ENCODE measurements around the gene TMEM80. TPM values are rescaled to one million over a fixed set of nuclear protein-coding genes. Genes with fewer than 3 reads are reported as not detected.

TMEM80 gene
- 7.3 and 8.0 TPM in 2 replicates for total RNA-seq (2021; fragmentation: NEBNext Ultra II Directional; extraction: Animal tissue kit (Norgen Biotek cat#: 25700))
- 16.3 and 21.4 TPM in 2 replicates for polyA plus RNA-seq (2011; rRNA removed)
- 24.0 TPM for polyA plus RNA-seq (2011; cell fraction: cytosol; rRNA removed)
- polyA plus RNA-seq (2011; cell fraction: nucleus; rRNA removed) = 32.5 TPM
- polyA plus RNA-seq (2012, experiment 1 of 2) = 12.5 to 17.4 TPM (median 13.9 TPM) in 4 replicates
- polyA plus RNA-seq (2012, experiment 2 of 2) = 12.3 TPM
- 12.2 TPM for polyA plus RNA-seq (2013, experiment 1 of 2)
- 11.8 TPM for polyA plus RNA-seq (2013, experiment 2 of 2)
- polyA minus RNA-seq (2011; rRNA and poly(A)+ RNA removed) = 5.8 and 7.8 TPM in 2 replicates
- polyA minus RNA-seq (2011; cell fraction: cytosol; rRNA and poly(A)+ RNA removed) = 3.7 TPM
- 10.1 TPM for polyA minus RNA-seq (2011; cell fraction: nucleus; rRNA and poly(A)+ RNA removed)
- long read RNA-seq, experiment 1, partial matches to known transcripts = 0 of 3 reads
- long read RNA-seq, experiment 1, other reads (novel, unspliced or antisense) = 2 of 3 reads
- long read RNA-seq, experiment 2, partial matches to known transcripts = 0 of 3 reads
- long read RNA-seq, experiment 2, other reads (novel, unspliced or antisense) = 3 of 3 reads

GRCh38 chr11:695538-696248 is at the start of gene TMEM80:
TMEM80 (plus strand) TSS chr11:695816; CDS start chr11:695828, 12 bp downstream.
- Histone ChIP-seq H4K8ac (ENCODE audit: extremely low read depth, insufficient read depth, low read length) (peak within 1 kb of the TSS; percentile 99), H3K23ac (ENCODE audit: insufficient read length) (no peak within 1 kb of the TSS), H3K4me3 (ENCODE audit: extremely low read depth in 1 of 4, insufficient read depth in 2 of 4, low read depth in 3 of 4, low read length in 4 of 4) (peak within 1 kb of the TSS; percentile 62 to 92 (median 77)), H3K18ac (ENCODE audit: extremely low read depth, low read length) (peak within 1 kb of the TSS; percentile 100), H3K23me2 (ENCODE audit: low read depth, low read length) (peaks cover 7% of the 10 kb centered on the region; the same call in 1 of the 2 replicates), H3K79me1 (ENCODE audit: low read depth, low read length) (peaks cover 7% of the 10 kb centered on the region; the same call in 1 of the 2 replicates), H2BK5ac (ENCODE audit: low read depth, low read length) (peak within 1 kb of the TSS; percentile 99), H4K91ac (replicated peaks; ENCODE audit: insufficient read length, low read length) (peak within 1 kb of the TSS; percentile 99), H2AFZ (ENCODE audit: low read length) (no peak within 1 kb of the TSS; the same call in 1 of the 2 replicates), H3K79me2 (ENCODE audit: control insufficient read depth in 1 of 2, insufficient read depth in 2 of 2, low read length in 2 of 2) (peaks cover 5 to 33% of the 10 kb centered on the region in 2 experiments; a peak in 3 of 4 replicates), H3K9me3 (ENCODE audit: insufficient read depth in 2 of 2, low read depth in 1 of 2, low read length in 1 of 2) (peaks cover 0 to 2% of the 10 kb centered on the region in 2 experiments; a peak in 1 of 4 replicates), H2AK5ac (ENCODE audit: low read depth, low read length) (peak within 1 kb of the TSS; percentile 34; the same call in 1 of the 2 replicates), H3K14ac (ENCODE audit: insufficient read length) (no peak within 1 kb of the TSS), H3K4me1 (replicated peaks in 1 of 4; ENCODE audit: control insufficient read depth in 3 of 4, insufficient read depth in 4 of 4, low read length in 3 of 4) (peaks cover 0 to 28% (median 11%) of the 10 kb centered on the region in 4 experiments; a peak in 6 of 7 replicates), H3K36me3 (ENCODE audit: control insufficient read depth in 2 of 4, insufficient read depth in 4 of 4, low read length in 3 of 4) (peaks cover 0 to 3% (median 0%) of the 10 kb centered on the region in 4 experiments; a peak in 1 of 8 replicates), H3K27ac (ENCODE audit: low read depth, low read length) (peak within 1 kb of the TSS; percentile 97), H3K9ac (replicated peaks in 1 of 4; ENCODE audit: extremely low read depth in 1 of 4, low read depth in 3 of 4, low read length in 3 of 4) (peak within 1 kb of the TSS; percentile 94 to 98 (median 98)), H4K5ac (ENCODE audit: insufficient read length, low read depth, low read length) (peak within 1 kb of the TSS; percentile 99), H2BK20ac (ENCODE audit: low read length) (no peak within 1 kb of the TSS), H3K4me2 (ENCODE audit: insufficient read depth in 1 of 2, low read depth in 2 of 2, low read length in 2 of 2) (peak within 1 kb of the TSS; percentile 33 to 65), H3K4ac (replicated peaks; ENCODE audit: insufficient read length, low read depth, low read length) (peak within 1 kb of the TSS; percentile 98), H2BK15ac (ENCODE audit: low read length) (no peak within 1 kb of the TSS; the same call in 1 of the 2 replicates), H4K20me1 (replicated peaks in 1 of 2; ENCODE audit: control insufficient read depth in 1 of 2, insufficient read depth in 2 of 2, low read length in 2 of 2) (peaks cover 9 to 10% of the 10 kb centered on the region in 2 experiments), H3K56ac (replicated peaks; ENCODE audit: insufficient read length, low read depth, low read length) (peak within 1 kb of the TSS; percentile 98), H3K27me3 (replicated peaks in 1 of 4; ENCODE audit: control insufficient read depth in 3 of 4, extremely low read depth in 1 of 4, insufficient read depth in 3 of 4, low read length in 3 of 4) (no peaks in the 10 kb centered on the region), H2BK120ac (replicated peaks; ENCODE audit: low read depth, low read length) (peak within 1 kb of the TSS; percentile 18), H2BK12ac (ENCODE audit: low read depth, low read length) (peak within 1 kb of the TSS; percentile 92; the same call in 1 of the 2 replicates)
- CTCF ChIA-PET (ENCODE audit: partially characterized antibody) = interaction anchor here (0.7 to 4.9 kb wide), 10 partner anchors 10 to 69 kb away, joined by 3 to 37 read pairs (median 6); partner anchors contain the start of gene EPS8L2
- FAIRE-seq = no peak
- peak; percentile 91 to 99 for DNase-seq (ENCODE audit: low read depth in 1 of 2, low spot score in 2 of 2)
- WGBS, 2 experiments (ENCODE audit: extremely low coverage in 1 of 2, insufficient coverage in 1 of 2, insufficient read length in 1 of 2, insufficient replicate concordance in 2 of 2, low coverage in 1 of 2, low lambda C conversion rate in 2 of 2, missing lambda C conversion rate in 1 of 2) = 1% methylated on average over 73 of the region's 101 CpGs; no CpG with 5 or more reads in 1 of the 2 experiments
- POLR2A ChIA-PET (ENCODE audit: partially characterized antibody) = interaction anchor here (1.0 to 3.2 kb wide), 11 partner anchors 9 to 124 kb away, joined by 3 to 16 read pairs (median 9); partner anchors contain the start of genes PNPLA2 and TALDO1
- TF ChIP-seq MAFK (IDR thresholded peaks at IDR 0.05; ENCODE audit: low read depth, low read length) (no peak), POU5F1 (IDR thresholded peaks at IDR 0.05; ENCODE audit: low read depth, low read length) (no peak), ZNF274 (IDR thresholded peaks at IDR 0.05; ENCODE audit: borderline replicate concordance, extremely low read depth, low read length) (no peak), CHD1 (IDR thresholded peaks at IDR 0.05; ENCODE audit: low read depth, low read length) (no peak), ATF2 (IDR thresholded peaks at IDR 0.05; ENCODE audit: low read length) (no peak), CTBP2 (IDR thresholded peaks at IDR 0.05; ENCODE audit: borderline replicate concordance, insufficient read depth, insufficient read length, low read length) (no peak)
